ENCODE measurements around the gene CFB. TPM values are rescaled to one million over a fixed set of nuclear protein-coding genes. Genes with fewer than 3 reads are reported as not detected.
"Not testable (repeated sequence)": the region's sequence is repeated elsewhere in the genome, so short reads cannot be mapped to it uniquely, and the experiment has no call there.

CFB gene
- total RNA-seq, 1 donor: 0.54 TPM

GRCh38 chr6:31911826-31912585, 33.9 kb upstream of the CFB start:
- no peak for DNase-seq (ENCODE audit: low read depth in 2 of 3, low spot score in 2 of 3)

- no peak for DNase-seq (ENCODE audit: low read depth in 2 of 3, low spot score in 2 of 3)
These were observed 30.5 kb upstream of the CFB start for GRCh38 chr6:31915351-31915750.

- DNase-seq (ENCODE audit: low read depth in 2 of 3, low spot score in 2 of 3): no peak
These were observed 30.1 kb upstream of the CFB start for GRCh38 chr6:31915756-31916155.

- no peak for DNase-seq (ENCODE audit: low read depth in 2 of 3, low spot score in 2 of 3)
These were observed 27.7 kb upstream of the CFB start for GRCh38 chr6:31918069-31918720.

- no peak for DNase-seq (ENCODE audit: low read depth in 2 of 3, low spot score in 2 of 3)
These were observed 26.1 kb upstream of the CFB start for GRCh38 chr6:31919624-31920303.

- no peak for DNase-seq (ENCODE audit: low read depth in 2 of 3, low spot score in 2 of 3)
These were observed 25.1 kb upstream of the CFB start for GRCh38 chr6:31920811-31921210.

GRCh38 chr6:31922942-31923341, 23.0 kb upstream of the CFB start:
- DNase-seq (ENCODE audit: low read depth in 2 of 3, low spot score in 2 of 3): peak in 2 of 3 donors; percentile 47 to 64

- no peak for DNase-seq (ENCODE audit: low read depth in 2 of 3, low spot score in 2 of 3)
These were observed 18.5 kb upstream of the CFB start, which contains the start of gene C2 for GRCh38 chr6:31927242-31927862. TSS of gene C2 (plus strand) at chr6:31927717. CDS start at chr6:31927753, 36 bp downstream.

GRCh38 chr6:31927863-31928671, 17.8 kb upstream of the CFB start:
- no peak for DNase-seq (ENCODE audit: low read depth in 2 of 3, low spot score in 2 of 3)

- DNase-seq (ENCODE audit: low read depth in 2 of 3, low spot score in 2 of 3): no peak
These were observed 17.3 kb upstream of the CFB start for GRCh38 chr6:31928672-31928939.

GRCh38 chr6:31930962-31931361, 14.9 kb upstream of the CFB start:
- DNase-seq (ENCODE audit: low read depth in 2 of 3, low spot score in 2 of 3): no peak

- DNase-seq (ENCODE audit: low read depth in 2 of 3, low spot score in 2 of 3): not testable (repeated sequence)
These were observed 13.8 kb upstream of the CFB start for GRCh38 chr6:31932137-31932536.

GRCh38 chr6:31933537-31933936, 12.4 kb upstream of the CFB start:
- DNase-seq (ENCODE audit: low read depth in 2 of 3, low spot score in 2 of 3): no peak

- no peak for DNase-seq (ENCODE audit: low read depth in 2 of 3, low spot score in 2 of 3)
These were observed 10.9 kb upstream of the CFB start for GRCh38 chr6:31935021-31935420.

- DNase-seq (ENCODE audit: low read depth in 2 of 3, low spot score in 2 of 3): no peak
These were observed 10.1 kb upstream of the CFB start for GRCh38 chr6:31935823-31936222.

- no peak for DNase-seq (ENCODE audit: low read depth in 2 of 3, low spot score in 2 of 3)
These were observed 5.6 kb upstream of the CFB start for GRCh38 chr6:31940256-31940664.

GRCh38 chr6:31943742-31944141, 2.2 kb upstream of the CFB start:
- DNase-seq (ENCODE audit: low read depth in 2 of 3, low spot score in 2 of 3): no peak

- no peak for DNase-seq (ENCODE audit: low read depth in 2 of 3, low spot score in 2 of 3)
These were observed 765 bp upstream of the CFB start for GRCh38 chr6:31945154-31945506.

- no peak for DNase-seq (ENCODE audit: low read depth in 2 of 3, low spot score in 2 of 3)
These were observed 533 bp downstream of the CFB start for GRCh38 chr6:31946370-31946885.

- DNase-seq (ENCODE audit: low read depth in 2 of 3, low spot score in 2 of 3): no peak
These were observed 1.3 kb downstream of the CFB start for GRCh38 chr6:31947070-31947675.

All from hematopoietic multipotent progenitor cell (in vitro differentiated cells).